SU-DHL-6 (cell line): ENCODE results near the gene ESYT2.

ENCODE experiments used
- H2AFZ ChIP-seq: fragments of 200-600 bp; sonication (generic); 2 replicates; pipeline ENCODE4 v1.6.1; 2014; ENCODE audit warnings: low read depth, mild to moderate bottlenecking, moderate library complexity, mixed read lengths, antibody characterized with exemption, low read length; ENCODE audit not compliant: severe bottlenecking
- H3F3A ChIP-seq: fragments of 200-600 bp; shearing (Covaris generic); 2 replicates; pipeline ENCODE4 v1.6.0; 2016; ENCODE audit warnings: antibody characterized with exemption, mild to moderate bottlenecking; ENCODE audit not compliant: insufficient read depth
- H3K27ac ChIP-seq: fragments of 200-600 bp; sonication (generic); 2 replicates; pipeline ENCODE4 v1.5.1; 2016; ENCODE audit warnings: low read depth, mild to moderate bottlenecking, low read length, moderate library complexity, mixed read lengths
- H3K27me3 ChIP-seq: fragments of 200-600 bp; sonication (generic), shearing (Covaris generic); 2 replicates; pipeline ENCODE4 v1.6.0; 2014; ENCODE audit warnings: mild to moderate bottlenecking, low read length
- H3K36me3 ChIP-seq: fragments of 200-600 bp; sonication (generic); 2 replicates; pipeline ENCODE4 v1.6.1; 2014; ENCODE audit warnings: mild to moderate bottlenecking, low read length, mixed read lengths
- H3K4me2 ChIP-seq: fragments of 300-600, 200-600 bp; shearing (Covaris generic), sonication (generic); 2 replicates; pipeline ENCODE4 v1.6.0; 2014; ENCODE audit warnings: low read length, low read depth, mild to moderate bottlenecking; ENCODE audit not compliant: poor library complexity, severe bottlenecking
- H3K4me3 ChIP-seq: fragments of 200-600 bp; sonication (generic); 2 replicates; pipeline ENCODE4 v1.5.1; 2014; ENCODE audit warnings: antibody characterized with exemption, low read length, mild to moderate bottlenecking, mixed read lengths; ENCODE audit not compliant: insufficient read depth, poor library complexity, severe bottlenecking
- H3K79me2 ChIP-seq: fragments of 200-600 bp; sonication (generic); 2 replicates; pipeline ENCODE4 v1.6.1; 2014; ENCODE audit warnings: mild to moderate bottlenecking, low read length, moderate library complexity; ENCODE audit not compliant: insufficient read depth
- H3K9ac ChIP-seq: fragments of 200-600 bp; sonication (generic); 2 replicates; pipeline ENCODE4 v1.7.0; 2014; ENCODE audit warnings: mild to moderate bottlenecking, low read length
- H3K9me2 ChIP-seq: fragments of 200-600 bp; sonication (generic); replicated peaks from 2 replicates; pipeline ENCODE4 v1.6.1; 2014; ENCODE audit warnings: low read length; ENCODE audit not compliant: insufficient read depth
- H3K9me3 ChIP-seq: fragments of 200-600 bp; sonication (generic); 2 replicates; pipeline ENCODE4 v1.6.1; 2014; ENCODE audit warnings: low read length, mixed read lengths; ENCODE audit not compliant: insufficient read depth
- H4K20me1 ChIP-seq: fragments of 200-600 bp; sonication (generic); 2 replicates; pipeline ENCODE4 v1.6.1; 2014; ENCODE audit warnings: low read depth, mild to moderate bottlenecking, antibody characterized with exemption, low read length, moderate library complexity, mixed read lengths
- CTCF ChIP-seq: fragments of 200-600 bp; sonication (generic); IDR thresholded peaks from one replicate; pipeline ENCODE4 v1.5.1; 2017; ENCODE audit warnings: antibody characterized with exemption, mild to moderate bottlenecking, low read length, moderate library complexity; ENCODE audit not compliant: insufficient read depth, poor library complexity, severe bottlenecking
- EZH2phosphoT487 ChIP-seq: fragments of 200-600 bp; sonication (generic), shearing (Covaris generic); conservative IDR thresholded peaks from 2 replicates; pipeline ENCODE4 v1.6.1; 2018; ENCODE audit warnings: mild to moderate bottlenecking, antibody characterized with exemption, low read length, moderate library complexity, mixed read lengths

Gene ESYT2

GRCh38 chr7:158771213-158771834 lies 58.0 kb downstream of the ESYT2 start:
- Histone ChIP-seq H3K4me3 (no peak overlapping the region), H3K9ac (no peak overlapping the region), H3K27me3 (no peaks in the 10 kb centered on the region), H3K36me3 (no peaks in the 10 kb centered on the region), H3K27ac (no peak overlapping the region), H3K9me2 (no peaks in the 10 kb centered on the region), H2AFZ (no peak overlapping the region), H3K9me3 (no peaks in the 10 kb centered on the region), H3K79me2 (no peaks in the 10 kb centered on the region), H4K20me1 (no peaks in the 10 kb centered on the region), H3K4me2 (no peak overlapping the region), H3F3A (no peaks in the 10 kb centered on the region)
- TF ChIP-seq CTCF (no peak), EZH2phosphoT487 (no peak)

- Histone ChIP-seq H3K9ac (no peak overlapping the region), H3K27ac (no peak overlapping the region), H3K27me3 (no peaks in the 10 kb centered on the region), H2AFZ (no peak overlapping the region), H3K4me3 (no peak overlapping the region), H4K20me1 (no peaks in the 10 kb centered on the region), H3K9me3 (no peaks in the 10 kb centered on the region), H3K4me2 (no peak overlapping the region), H3K36me3 (no peaks in the 10 kb centered on the region), H3F3A (no peaks in the 10 kb centered on the region), H3K9me2 (no peaks in the 10 kb centered on the region), H3K79me2 (no peaks in the 10 kb centered on the region)
- TF ChIP-seq CTCF (no peak), EZH2phosphoT487 (no peak)
Observed at GRCh38 chr7:158767707-158768106, 61.6 kb downstream of the ESYT2 start.

- Histone ChIP-seq H3K9me3 (no peaks in the 10 kb centered on the region), H3K27ac (no peak overlapping the region), H3K9me2 (no peaks in the 10 kb centered on the region), H3K27me3 (no peaks in the 10 kb centered on the region), H3F3A (no peaks in the 10 kb centered on the region), H3K36me3 (no peaks in the 10 kb centered on the region), H4K20me1 (no peaks in the 10 kb centered on the region), H3K79me2 (no peaks in the 10 kb centered on the region), H3K9ac (no peak overlapping the region), H3K4me2 (no peak overlapping the region), H2AFZ (no peak overlapping the region), H3K4me3 (no peak overlapping the region)
- TF ChIP-seq EZH2phosphoT487: no peak
- TF ChIP-seq CTCF: no peak
Observed at GRCh38 chr7:158766570-158767281, 62.6 kb downstream of the ESYT2 start.
